ENCODE data around the gene RAP1GDS1. TPM values are rescaled to one million over a fixed set of nuclear protein-coding genes. Genes with fewer than 3 reads are reported as not detected.

The RAP1GDS1 gene
- total RNA-seq, 1 experiment from 2014 or later: 31.1 TPM

DNA sequence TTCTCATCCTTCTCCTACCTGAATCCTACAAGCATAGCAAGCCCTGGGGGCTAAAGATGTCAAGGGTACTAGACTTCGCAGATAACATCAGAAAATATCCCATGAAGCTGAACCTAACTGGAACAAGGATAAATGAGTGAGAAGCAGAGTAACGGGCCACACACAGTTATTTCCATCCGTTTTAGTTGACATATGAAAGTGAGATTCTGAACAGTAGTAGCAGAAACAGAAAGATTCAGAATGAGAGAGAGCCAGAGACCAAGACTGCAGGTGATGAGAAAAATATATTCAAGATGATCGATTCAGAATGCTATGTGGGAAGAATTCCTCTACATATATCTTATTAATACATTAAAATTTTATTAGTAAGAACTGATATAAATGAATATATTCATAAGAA lies 232.1 kb downstream of the RAP1GDS1 start:
- no peak overlapping the region for H3K27ac ChIP-seq (ENCODE audit: low read length)
- no peaks in the 10 kb centered on the region for H4K20me1 ChIP-seq (ENCODE audit: low read length)
- TF ChIP-seq EZH2 (IDR thresholded peaks at IDR 0.05; ENCODE audit: low read length, unreplicated experiment) (no peak), EZH2phosphoT487 (IDR thresholded peaks at IDR 0.05; ENCODE audit: borderline replicate concordance, low read length) (no peak)
- TF ChIP-seq, protein P1, sequence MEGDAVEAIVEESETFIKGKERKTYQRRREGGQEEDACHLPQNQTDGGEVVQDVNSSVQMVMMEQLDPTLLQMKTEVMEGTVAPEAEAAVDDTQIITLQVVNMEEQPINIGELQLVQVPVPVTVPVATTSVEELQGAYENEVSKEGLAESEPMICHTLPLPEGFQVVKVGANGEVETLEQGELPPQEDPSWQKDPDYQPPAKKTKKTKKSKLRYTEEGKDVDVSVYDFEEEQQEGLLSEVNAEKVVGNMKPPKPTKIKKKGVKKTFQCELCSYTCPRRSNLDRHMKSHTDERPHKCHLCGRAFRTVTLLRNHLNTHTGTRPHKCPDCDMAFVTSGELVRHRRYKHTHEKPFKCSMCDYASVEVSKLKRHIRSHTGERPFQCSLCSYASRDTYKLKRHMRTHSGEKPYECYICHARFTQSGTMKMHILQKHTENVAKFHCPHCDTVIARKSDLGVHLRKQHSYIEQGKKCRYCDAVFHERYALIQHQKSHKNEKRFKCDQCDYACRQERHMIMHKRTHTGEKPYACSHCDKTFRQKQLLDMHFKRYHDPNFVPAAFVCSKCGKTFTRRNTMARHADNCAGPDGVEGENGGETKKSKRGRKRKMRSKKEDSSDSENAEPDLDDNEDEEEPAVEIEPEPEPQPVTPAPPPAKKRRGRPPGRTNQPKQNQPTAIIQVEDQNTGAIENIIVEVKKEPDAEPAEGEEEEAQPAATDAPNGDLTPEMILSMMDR (conservative IDR thresholded peaks at IDR 0.05; ENCODE audit: low read depth, low read length): no peak
- no peak overlapping the region for H3K9ac ChIP-seq (ENCODE audit: low read length)
- no peak for DNase-seq
- no peaks in the 10 kb centered on the region for H3K79me2 ChIP-seq (ENCODE audit: low read length)
- CTCF ChIA-PET: no interaction called here
- intact Hi-C loops (cut with micrococcal nuclease): no loop called here
- H3K4me1 ChIP-seq (ENCODE audit: insufficient read depth, low read length): no peaks in the 10 kb centered on the region
- no TSS peak for BruUV-seq (replicated peaks)
- no peaks in the 10 kb centered on the region for H3F3A ChIP-seq (ENCODE audit: low read length, unreplicated experiment)
- no peak for ATAC-seq
- H3K4me3 ChIP-seq (ENCODE audit: low read length): no peak overlapping the region
- H3K36me3 ChIP-seq (ENCODE audit: low read depth, low read length): no peaks in the 10 kb centered on the region
- H3K9me2 ChIP-seq (replicated peaks; ENCODE audit: low read length): no peaks in the 10 kb centered on the region
- no peaks in the 10 kb centered on the region for H3K9me3 ChIP-seq (ENCODE audit: low read length)
- H3K27me3 ChIP-seq (ENCODE audit: low read length): no peaks in the 10 kb centered on the region
- no peak overlapping the region for H2AFZ ChIP-seq (ENCODE audit: low read length)
- POLR2A ChIA-PET (ENCODE audit: unreplicated experiment): no interaction called here
- no peak overlapping the region for H3K4me2 ChIP-seq (ENCODE audit: low read length)

Other genes with a start within 250 kb of the RAP1GDS1 start
- 0.40 TPM in 1 of 2 replicates, not detected in the other for gene STPG2, start 117.9 kb upstream of the RAP1GDS1 start, total RNA-seq (2014; rRNA removed)